ENCODE measurements around the gene DNAJB6. TPM values are rescaled to one million over a fixed set of nuclear protein-coding genes. Genes with fewer than 3 reads are reported as not detected.

Gene DNAJB6
- total RNA-seq, 2 experiments from 2014 or later, result 56.4 to 65.9 TPM

- Histone ChIP-seq H3K79me2 (ENCODE audit: insufficient read depth, low read depth, low read length) (peaks cover 51% of the 10 kb centered on the region), H3K4me3 (ENCODE audit: low read depth, low read length, poor library complexity, severe bottlenecking) (no peak overlapping the region), H2AFZ (ENCODE audit: low read length) (no peak overlapping the region), H3K4me2 (ENCODE audit: low read length) (no peak overlapping the region), H3K9me2 (ENCODE audit: insufficient read depth, low read length) (no peaks in the 10 kb centered on the region), H3K9me3 (ENCODE audit: low read length) (no peaks in the 10 kb centered on the region), H3K27ac (ENCODE audit: low read depth, low read length, poor library complexity, severe bottlenecking) (no peak overlapping the region), H3K36me3 (ENCODE audit: insufficient read depth, low read length) (peaks cover 89% of the 10 kb centered on the region), H3K4me1 (ENCODE audit: insufficient read depth, low read length, poor library complexity, severe bottlenecking) (no peaks in the 10 kb centered on the region), H4K20me1 (ENCODE audit: insufficient read depth, low read length) (peaks cover 13% of the 10 kb centered on the region)
- POLR2A ChIA-PET, result interaction anchor here (0.5 kb wide), 1 partner anchor 265 kb away, joined by 3 read pairs; no protein-coding TSS in a partner anchor
- intact Hi-C loops (cut with micrococcal nuclease; ENCODE audit: unreplicated experiment), result no loop called here
- CTCF ChIA-PET (ENCODE audit: unreplicated experiment), result no interaction called here
- no TSS peak for BruUV-seq (replicated peaks)
- TF ChIP-seq EZH2phosphoT487 (IDR thresholded peaks at IDR 0.05; ENCODE audit: borderline replicate concordance, low read depth, low read length) (no peak), CTCF (conservative IDR thresholded peaks at IDR 0.05; ENCODE audit: low read length) (no peak)
- DNase-seq (ENCODE audit: low spot score), result no peak
These were observed 43.6 kb downstream of the DNAJB6 start for GRCh38 chr7:157380416-157380815.

DNA sequence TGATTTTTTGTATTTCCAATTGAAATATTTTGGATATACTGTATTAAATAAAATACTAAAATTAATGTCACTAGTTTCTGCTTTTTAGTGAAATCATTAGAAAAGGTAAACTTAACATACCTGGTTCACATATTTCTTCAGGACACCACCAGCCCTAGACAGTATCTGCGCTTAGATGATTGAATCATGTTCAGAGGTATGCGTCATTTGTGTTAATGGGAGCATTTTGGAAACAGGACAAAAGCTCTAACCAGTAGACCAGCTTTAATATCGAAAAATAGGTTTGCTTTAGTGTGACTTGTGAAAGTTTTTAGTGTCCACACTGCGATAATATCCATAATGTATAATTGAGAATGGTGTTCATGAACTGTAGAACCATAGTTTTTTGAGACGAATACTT is 47.1 kb downstream of the DNAJB6 start:
- Histone ChIP-seq H4K20me1 (ENCODE audit: insufficient read depth, low read length) (peaks cover 5% of the 10 kb centered on the region; the same call in 1 of the 2 replicates), H3K9me3 (ENCODE audit: low read length) (no peaks in the 10 kb centered on the region), H3K36me3 (ENCODE audit: insufficient read depth, low read length) (peaks cover 87% of the 10 kb centered on the region), H3K4me1 (ENCODE audit: insufficient read depth, low read length, poor library complexity, severe bottlenecking) (peaks cover 10% of the 10 kb centered on the region), H3K9me2 (ENCODE audit: insufficient read depth, low read length) (no peaks in the 10 kb centered on the region), H3K4me2 (ENCODE audit: low read length) (no peak overlapping the region), H3K4me3 (ENCODE audit: low read depth, low read length, poor library complexity, severe bottlenecking) (no peak overlapping the region), H3K79me2 (ENCODE audit: insufficient read depth, low read depth, low read length) (peaks cover 29% of the 10 kb centered on the region; the same call in 1 of the 2 replicates), H3K27ac (ENCODE audit: low read depth, low read length, poor library complexity, severe bottlenecking) (no peak overlapping the region), H2AFZ (ENCODE audit: low read length) (no peak overlapping the region)
- no peak for DNase-seq (ENCODE audit: low spot score)
- TF ChIP-seq CTCF (conservative IDR thresholded peaks at IDR 0.05; ENCODE audit: low read length) (no peak), EZH2phosphoT487 (IDR thresholded peaks at IDR 0.05; ENCODE audit: borderline replicate concordance, low read depth, low read length) (no peak)
- CTCF ChIA-PET (ENCODE audit: unreplicated experiment), result no interaction called here
- intact Hi-C loops (cut with micrococcal nuclease; ENCODE audit: unreplicated experiment), result no loop called here
- no TSS peak for BruUV-seq (replicated peaks)
- POLR2A ChIA-PET, result interaction anchor here (0.6 kb wide), 1 partner anchor 1584 kb away, joined by 3 read pairs; no protein-coding TSS in a partner anchor

GRCh38 chr7:157384301-157384700 is 47.5 kb downstream of the DNAJB6 start:
- intact Hi-C loops (cut with micrococcal nuclease; ENCODE audit: unreplicated experiment), result no loop called here
- H3K4me3 ChIP-seq (ENCODE audit: low read depth, low read length, poor library complexity, severe bottlenecking), result no peak overlapping the region
- no peak for DNase-seq (ENCODE audit: low spot score)
- ChIA-PET CTCF (ENCODE audit: unreplicated experiment) (no interaction called here), POLR2A (interaction anchor here (0.6 kb wide), 1 partner anchor 1585 kb away, joined by 3 read pairs; no protein-coding TSS in a partner anchor)
- no peaks in the 10 kb centered on the region for H3K9me3 ChIP-seq (ENCODE audit: low read length)
- H2AFZ ChIP-seq (ENCODE audit: low read length), result no peak overlapping the region
- H3K4me2 ChIP-seq (ENCODE audit: low read length), result no peak overlapping the region
- no peak overlapping the region for H3K27ac ChIP-seq (ENCODE audit: low read depth, low read length, poor library complexity, severe bottlenecking)
- H3K79me2 ChIP-seq (ENCODE audit: insufficient read depth, low read depth, low read length), result peaks cover 28% of the 10 kb centered on the region; the same call in 1 of the 2 replicates
- TF ChIP-seq CTCF (conservative IDR thresholded peaks at IDR 0.05; ENCODE audit: low read length), result no peak
- TF ChIP-seq EZH2phosphoT487 (IDR thresholded peaks at IDR 0.05; ENCODE audit: borderline replicate concordance, low read depth, low read length), result no peak
- H4K20me1 ChIP-seq (ENCODE audit: insufficient read depth, low read length), result peaks cover 2% of the 10 kb centered on the region; the same call in 1 of the 2 replicates
- peaks cover 88% of the 10 kb centered on the region for H3K36me3 ChIP-seq (ENCODE audit: insufficient read depth, low read length)
- no peaks in the 10 kb centered on the region for H3K9me2 ChIP-seq (ENCODE audit: insufficient read depth, low read length)
- no TSS peak for BruUV-seq (replicated peaks)
- H3K4me1 ChIP-seq (ENCODE audit: insufficient read depth, low read length, poor library complexity, severe bottlenecking), result peaks cover 10% of the 10 kb centered on the region
